ENCODE measurements around the gene MDC1. TPM values are rescaled to one million over a fixed set of nuclear protein-coding genes. Genes with fewer than 3 reads are reported as not detected.

Gene MDC1
- total and polyA plus RNA-seq, 2 experiments from 2014 or later: 17.2 to 32.7 TPM

DNA sequence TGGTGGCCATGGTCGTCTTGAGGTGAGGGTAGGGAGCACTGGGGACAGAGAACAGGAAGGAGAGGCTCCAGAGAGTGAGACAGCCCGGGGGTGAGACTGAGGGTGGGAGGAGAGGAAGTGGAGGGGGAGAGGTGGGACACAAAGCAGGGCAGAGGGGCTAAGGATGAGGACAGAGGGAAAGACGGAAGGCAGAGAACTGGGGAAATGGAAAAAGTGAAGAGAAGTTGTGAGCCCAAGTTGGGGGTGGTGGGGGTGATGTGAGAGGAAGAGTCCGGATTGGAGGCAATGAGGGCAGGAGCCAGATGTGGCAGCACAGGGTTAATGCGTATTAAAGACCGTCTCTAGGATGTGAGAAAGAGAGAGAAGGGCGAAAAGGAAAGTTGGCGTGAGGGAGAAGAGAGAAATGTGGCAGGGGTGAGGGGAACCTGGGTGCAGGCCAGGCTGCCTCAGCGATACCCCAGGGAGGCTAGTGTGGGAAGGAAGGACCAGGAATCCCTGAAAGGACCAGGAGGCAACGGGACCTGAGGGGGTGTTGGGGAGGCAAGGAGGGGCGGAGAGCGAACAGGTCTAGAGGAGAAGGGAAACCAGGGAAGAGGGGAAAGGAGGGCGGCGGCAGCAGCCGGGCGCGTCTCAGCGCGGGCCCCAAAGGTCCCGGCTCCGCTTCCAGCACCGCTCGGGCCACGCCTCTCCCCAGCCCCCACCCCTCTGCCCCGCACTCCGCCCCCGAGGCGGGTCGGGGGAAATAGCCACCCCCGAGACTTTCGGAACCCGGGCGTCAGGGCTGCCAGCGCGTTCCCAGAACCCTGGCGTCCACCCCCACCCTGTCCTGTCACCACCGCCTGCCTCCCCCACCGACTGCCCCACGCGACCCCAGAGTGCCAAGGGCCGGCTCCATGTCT lies 30.8 kb downstream of the MDC1 start, which contains the start of gene PPP1R18:
TSS of gene PPP1R18 (minus strand) at position 637 of the 899 bp plus-strand sequence. CDS start at position 10, 627 bp downstream.
- no peaks in the 10 kb centered on the region for H3K9me2 ChIP-seq (ENCODE audit: insufficient read depth)
- H3K27ac ChIP-seq (ENCODE audit: low read depth): peak within 1 kb of the TSS; percentile 59; the same call in 1 of the 2 replicates
- H3K4me3 ChIP-seq: peak within 1 kb of the TSS; percentile 99
- no peaks in the 10 kb centered on the region; the same call in 2 of the 3 replicates for H3K9me3 Mint-ChIP-seq
- peak within 1 kb of the TSS; percentile 84 for H3K27ac Mint-ChIP-seq
- no peaks in the 10 kb centered on the region for H4K20me1 ChIP-seq (replicated peaks; ENCODE audit: insufficient read depth)
- peak within 1 kb of the TSS; percentile 94 for H2AFZ ChIP-seq
- 0 out of 2 replicates have a peak, but pooled peaks cover 5% of the 10 kb centered on the region for H3K27me3 ChIP-seq (ENCODE audit: insufficient read depth)
- peak within 1 kb of the TSS; percentile 98 for H3K4me2 ChIP-seq
- peaks cover 19% of the 10 kb centered on the region for H3K36me3 Mint-ChIP-seq (ENCODE audit: low read depth)
- 0 out of 2 replicates have a peak, but pooled peaks have one; percentile 45 for TF ChIP-seq POLR2AphosphoS5 (IDR thresholded peaks at IDR 0.05; ENCODE audit: low read depth)
- TF ChIP-seq ZNF331 (CRISPR knock-in tag; IDR thresholded peaks at IDR 0.05; ENCODE audit: low read depth): no peak
- H3F3A ChIP-seq (replicated peaks; ENCODE audit: low read depth): peaks cover 17% of the 10 kb centered on the region
- peak within 1 kb of the TSS; percentile 81 for H3K4me3 Mint-ChIP-seq
- peaks cover 22% of the 10 kb centered on the region for H3K79me2 ChIP-seq (replicated peaks; ENCODE audit: insufficient read depth)
- peaks cover 53% of the 10 kb centered on the region for H3K4me1 ChIP-seq (ENCODE audit: insufficient read depth)
- H3K27me3 Mint-ChIP-seq (ENCODE audit: insufficient read depth, low read depth, poor library complexity): peaks cover 37% of the 10 kb centered on the region
- DNase-seq (ENCODE audit: low spot score): peak; percentile 69
- peaks cover 71% of the 10 kb centered on the region for H3K4me1 Mint-ChIP-seq
- no peaks in the 10 kb centered on the region for H3K36me3 ChIP-seq (ENCODE audit: insufficient read depth)
- ATAC-seq: peak; percentile 44

GRCh38 chr6:30685157-30686008 lies 31.7 kb downstream of the MDC1 start:
- Mint-ChIP-seq H3K36me3 (ENCODE audit: low read depth) (peaks cover 19% of the 10 kb centered on the region), H3K9me3 (no peaks in the 10 kb centered on the region; the same call in 2 of the 3 replicates), H3K27me3 (ENCODE audit: insufficient read depth, low read depth, poor library complexity) (peaks cover 31% of the 10 kb centered on the region), H3K4me1 (peaks cover 69% of the 10 kb centered on the region), H3K4me3 (peak overlapping the region; percentile 81), H3K27ac (no peak overlapping the region)
- Histone ChIP-seq H3K4me3 (peak overlapping the region; percentile 99), H3F3A (replicated peaks; ENCODE audit: low read depth) (peaks cover 16% of the 10 kb centered on the region), H3K9me2 (ENCODE audit: insufficient read depth) (no peaks in the 10 kb centered on the region), H3K4me2 (peak overlapping the region; percentile 98), H2AFZ (no peak overlapping the region), H3K27me3 (ENCODE audit: insufficient read depth) (0 out of 2 replicates have a peak, but pooled peaks cover 5% of the 10 kb centered on the region), H3K36me3 (ENCODE audit: insufficient read depth) (no peaks in the 10 kb centered on the region), H4K20me1 (replicated peaks; ENCODE audit: insufficient read depth) (no peaks in the 10 kb centered on the region), H3K79me2 (replicated peaks; ENCODE audit: insufficient read depth) (peaks cover 22% of the 10 kb centered on the region), H3K27ac (ENCODE audit: low read depth) (no peak overlapping the region), H3K4me1 (ENCODE audit: insufficient read depth) (peaks cover 49% of the 10 kb centered on the region)
- DNase-seq (ENCODE audit: low spot score) (peak; percentile 48), ATAC-seq (no peak)
- TF ChIP-seq CTCF (conservative IDR thresholded peaks at IDR 0.05; ENCODE audit: low read depth in 2 of 2) (peak in 1 of 2 experiments; percentile 31; a peak in 2 of 4 replicates), ZNF462 (CRISPR knock-in tag; IDR thresholded peaks at IDR 0.05) (no peak)
